HG02610 (cell line): ENCODE measurements around the gene ADGRG3.

Source experiments
- ATAC-seq: cut with Tn5 transposase; IDR thresholded peaks from one replicate; pipeline ENCODE4 v1.9.1; 2021; ENCODE audit warnings: mild to moderate bottlenecking, moderate library complexity; ENCODE audit not compliant: unreplicated experiment

ADGRG3 gene

DNA sequence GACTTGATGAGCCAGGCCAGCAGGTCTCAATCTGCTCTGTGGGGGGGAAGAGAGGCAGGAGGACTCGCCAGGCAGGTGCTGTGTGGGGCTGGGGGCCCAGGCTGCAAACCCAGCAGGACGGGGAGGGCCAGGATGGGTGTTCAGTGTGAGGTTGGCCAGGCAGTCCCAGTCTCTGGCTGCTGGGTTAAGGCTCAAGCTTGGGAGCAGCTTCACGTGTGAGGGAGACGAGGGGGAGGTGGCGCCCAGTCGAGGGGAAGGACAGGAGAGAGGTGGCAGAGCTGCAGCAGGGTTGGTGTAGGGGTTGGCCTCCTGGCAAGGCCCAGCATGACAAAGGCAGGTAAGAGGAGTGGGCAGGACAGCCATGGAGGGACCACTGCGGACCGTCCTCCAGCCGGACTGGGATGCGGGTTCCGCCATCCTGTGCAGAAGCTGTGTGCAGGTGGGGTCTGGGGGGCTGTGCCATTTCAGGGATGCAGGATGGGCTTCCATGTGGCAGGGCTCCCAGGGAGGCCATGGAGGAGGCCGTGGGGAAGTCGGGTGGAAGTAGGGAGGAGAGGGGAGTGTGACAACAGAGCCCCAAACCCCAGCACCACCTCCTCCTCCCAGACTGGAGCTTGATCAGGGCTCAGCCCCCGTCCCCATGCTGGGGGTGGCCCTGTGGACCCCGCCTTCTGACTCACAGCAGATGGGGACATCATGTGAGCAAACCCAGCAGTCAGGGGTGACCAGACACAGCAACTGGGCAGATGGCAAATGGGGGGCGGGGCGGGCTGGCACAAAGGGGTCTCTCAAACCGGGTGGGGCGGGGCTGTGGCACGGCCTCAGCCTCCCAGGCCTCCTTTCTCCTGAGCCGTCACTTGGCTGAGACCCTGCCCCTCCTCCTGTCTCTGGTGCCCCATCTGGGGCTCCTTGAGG, 36.9 kb upstream of the ADGRG3 start:
- no peak for ATAC-seq

DNA sequence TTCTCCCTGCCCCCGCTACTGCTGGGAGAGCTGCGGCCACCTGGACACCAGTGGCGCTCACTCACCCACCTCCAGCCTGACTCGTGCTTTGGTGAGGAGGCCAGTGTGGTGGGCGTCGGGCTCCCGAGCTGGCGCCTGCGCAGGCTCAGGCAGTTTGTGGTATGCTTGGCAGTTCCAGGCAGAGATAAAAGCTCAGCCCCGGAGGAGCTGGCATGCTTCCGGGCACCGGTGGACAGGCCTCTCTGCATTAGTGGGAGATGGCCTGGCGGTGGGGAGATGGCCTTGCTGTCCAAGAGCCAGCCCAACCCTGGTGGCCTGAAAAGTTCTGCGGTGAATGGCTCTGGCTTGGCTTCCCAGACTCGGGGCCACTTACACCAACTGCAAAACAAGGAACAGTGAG, 35.5 kb upstream of the ADGRG3 start:
- ATAC-seq, result no peak

DNA sequence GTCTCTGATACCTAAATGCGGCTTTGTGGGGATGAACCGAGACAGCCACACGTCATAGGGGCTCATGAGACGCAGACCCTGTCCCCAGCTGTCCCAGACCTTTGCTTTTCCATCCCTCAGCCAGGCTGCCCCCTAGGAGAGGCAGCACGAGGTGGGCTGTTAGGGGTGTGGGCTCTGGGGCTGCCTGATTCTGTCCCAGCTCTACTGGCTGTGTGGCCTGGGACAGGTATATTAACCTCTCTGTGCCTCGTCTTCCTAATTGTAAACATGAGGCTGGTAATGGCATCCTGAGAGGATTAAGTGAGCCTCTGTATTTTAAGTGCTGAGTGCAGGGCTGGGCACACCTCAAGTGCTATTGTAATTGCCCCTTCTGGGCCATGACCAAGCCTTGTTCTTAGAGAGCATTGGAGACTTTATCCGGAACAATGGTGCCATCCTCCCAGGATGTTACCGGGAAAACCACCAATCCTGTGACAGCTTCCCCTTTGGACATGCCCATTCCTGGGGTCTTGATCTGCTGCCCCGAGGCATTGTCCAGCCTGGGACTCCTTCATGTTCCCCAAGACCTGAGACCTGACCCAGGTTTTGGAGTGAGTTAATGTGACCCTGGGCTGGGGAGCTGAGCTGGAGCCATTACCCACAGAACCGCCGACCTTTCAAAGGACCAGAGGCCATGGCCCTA, 34.6 kb upstream of the ADGRG3 start:
- no peak for ATAC-seq

DNA sequence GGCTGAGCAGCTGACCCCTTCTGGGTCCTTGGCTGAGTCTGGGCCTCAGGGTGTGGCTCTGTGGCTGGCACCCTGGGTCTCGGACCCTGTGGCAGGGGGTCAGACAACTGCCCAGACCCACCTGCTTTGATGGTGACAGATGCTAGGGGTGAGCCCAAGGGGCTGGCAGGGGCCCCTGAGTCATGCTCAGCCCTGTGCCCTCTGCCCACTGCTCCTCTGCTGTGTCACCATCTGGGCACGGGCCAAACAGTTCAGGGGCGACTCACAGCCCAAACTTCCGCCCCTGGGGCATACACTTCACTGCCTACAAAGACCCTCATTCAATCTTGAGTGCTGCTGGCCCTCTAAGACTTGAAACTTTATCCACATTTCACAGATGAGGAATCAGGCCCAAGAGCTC, 33.9 kb upstream of the ADGRG3 start:
- ATAC-seq, result no peak

DNA sequence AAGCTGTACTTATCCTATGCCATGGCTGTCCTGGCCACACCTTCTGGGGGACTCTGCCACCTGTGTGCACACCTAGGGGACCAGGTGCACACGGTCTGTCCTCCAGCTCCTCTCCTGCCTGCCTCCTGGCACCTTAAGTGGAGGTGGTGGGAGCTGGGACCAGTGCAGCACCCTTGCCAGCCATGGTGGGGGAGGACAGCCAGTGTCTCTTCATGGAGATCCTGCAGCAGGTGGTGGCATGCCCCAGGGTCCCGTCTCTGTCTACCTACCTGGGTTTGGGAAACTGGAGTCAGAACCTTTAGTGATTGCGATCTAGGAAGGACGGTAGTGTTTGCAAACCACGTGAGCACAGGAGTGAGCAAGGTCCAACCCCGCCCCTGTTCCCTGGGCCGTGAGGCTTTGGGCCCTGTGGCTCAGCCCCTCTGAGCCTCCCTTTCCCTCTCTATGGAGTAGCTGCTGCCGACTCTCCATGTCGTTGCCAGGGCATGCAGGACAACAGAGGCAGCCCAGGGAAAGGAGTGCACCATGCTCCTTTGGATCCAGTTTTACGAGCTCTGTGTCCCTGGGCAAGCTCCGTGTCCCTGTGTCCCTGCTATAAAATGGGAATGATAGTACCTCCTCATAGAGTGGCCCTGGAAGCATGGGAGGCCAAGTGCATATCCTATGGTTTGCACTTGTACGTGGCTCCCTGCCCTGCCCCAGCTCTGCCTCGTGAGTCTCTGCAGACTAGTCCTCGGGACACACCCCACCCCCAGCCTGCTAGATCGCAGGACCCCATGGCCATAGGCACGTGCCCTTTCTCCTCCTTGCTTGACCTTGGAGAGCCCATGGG, 32.6 kb upstream of the ADGRG3 start:
- ATAC-seq, result no peak

DNA sequence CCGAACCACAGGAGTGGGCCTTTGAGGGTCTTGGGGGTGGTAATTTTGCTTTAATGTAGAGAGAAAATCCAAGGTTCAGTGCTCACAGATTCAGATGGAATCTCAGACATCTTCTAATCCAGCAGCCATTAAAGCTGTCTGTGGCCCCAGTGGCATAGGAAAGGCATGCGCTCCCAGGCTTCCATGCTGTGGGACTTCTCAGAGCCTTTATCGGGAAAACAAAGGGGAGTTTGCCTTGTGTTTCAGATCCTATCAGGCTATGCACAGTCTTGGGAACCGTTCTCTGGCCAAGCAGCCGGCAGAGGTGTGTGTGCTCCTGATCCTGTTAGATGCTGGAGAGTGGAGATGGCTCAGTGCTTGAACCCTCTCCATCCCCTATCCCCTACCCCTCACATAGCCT, 31.9 kb upstream of the ADGRG3 start:
- ATAC-seq, result no peak

DNA sequence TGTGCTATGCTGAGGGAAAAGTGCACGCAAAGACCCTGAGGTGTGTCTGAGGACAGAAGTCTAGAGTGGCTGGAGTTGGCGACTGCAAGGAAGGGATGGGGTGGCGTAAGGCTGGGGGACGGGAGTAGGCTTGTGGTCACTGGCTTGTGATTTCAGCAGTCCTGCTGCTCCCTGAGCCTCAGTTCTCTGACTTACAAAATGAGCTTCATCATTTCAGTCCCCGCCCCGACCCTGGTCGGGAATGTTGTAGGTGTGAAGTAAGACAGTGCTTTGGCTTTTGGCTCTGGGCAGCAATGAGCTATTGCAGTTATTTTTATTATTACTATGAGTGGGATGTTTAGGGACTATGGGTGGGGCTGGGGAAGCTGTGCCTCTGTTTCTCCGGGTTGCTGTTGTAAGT, 31.1 kb upstream of the ADGRG3 start:
- ATAC-seq, result no peak

DNA sequence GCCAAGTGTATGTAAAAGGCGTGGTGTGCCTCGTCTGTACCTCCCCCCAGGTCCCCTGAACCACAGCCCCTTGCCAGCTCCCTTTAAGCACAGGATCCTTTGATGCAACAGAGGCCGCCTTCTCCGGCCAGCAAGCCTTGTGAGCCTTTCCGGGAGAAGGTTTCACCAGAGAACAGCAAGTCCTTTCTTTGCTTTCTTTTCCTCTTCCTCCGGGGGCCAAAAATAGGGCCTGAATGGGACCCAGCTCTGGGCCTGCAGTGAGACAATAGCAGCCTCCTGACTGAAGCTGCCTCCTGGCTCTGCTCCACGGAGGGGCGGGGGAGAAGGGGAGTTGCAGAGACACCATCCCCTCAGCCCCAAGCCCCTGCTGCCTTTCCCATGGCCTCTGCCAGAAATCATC, 30.7 kb upstream of the ADGRG3 start:
- no peak for ATAC-seq

DNA sequence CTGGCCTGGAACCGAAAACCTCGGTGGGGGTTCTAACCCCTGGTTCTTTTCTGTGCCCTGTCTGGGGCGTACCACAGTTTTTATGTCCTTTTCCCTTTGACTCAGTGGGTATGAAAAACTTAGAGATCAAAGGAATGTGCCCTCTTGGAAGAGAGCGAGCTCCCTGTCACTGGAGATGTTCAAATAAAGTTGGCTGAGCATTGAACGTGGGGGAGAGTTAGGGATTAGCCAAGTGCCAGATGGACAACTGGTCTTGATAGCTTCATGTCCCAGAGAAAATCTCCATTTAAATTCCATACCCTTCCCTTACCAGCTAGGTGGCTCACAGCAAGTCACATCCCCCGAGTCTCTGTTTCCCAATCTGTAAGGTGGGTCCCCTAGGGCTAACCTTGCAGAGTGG, 30.1 kb upstream of the ADGRG3 start:
- no peak for ATAC-seq

DNA sequence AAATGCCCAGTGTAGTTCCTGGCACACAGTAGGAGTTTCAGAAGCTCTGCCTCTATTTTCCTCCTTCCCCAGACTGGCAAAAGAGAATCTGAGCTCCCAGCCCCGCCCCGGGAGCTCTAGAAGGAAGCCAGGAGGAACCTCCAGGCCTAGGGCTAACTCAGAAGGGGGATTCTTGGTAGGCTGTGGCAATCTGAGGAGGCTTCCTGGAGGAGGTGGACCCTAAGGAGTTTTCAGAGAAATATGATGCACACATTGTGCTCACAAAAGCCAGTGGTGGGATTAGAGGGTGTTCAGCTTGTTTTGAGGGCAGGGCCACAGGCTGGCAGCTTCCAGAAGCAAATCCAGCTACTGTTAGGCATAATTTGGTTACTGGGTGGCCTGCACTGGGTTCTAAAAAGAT, 29.7 kb upstream of the ADGRG3 start:
- no peak for ATAC-seq

DNA sequence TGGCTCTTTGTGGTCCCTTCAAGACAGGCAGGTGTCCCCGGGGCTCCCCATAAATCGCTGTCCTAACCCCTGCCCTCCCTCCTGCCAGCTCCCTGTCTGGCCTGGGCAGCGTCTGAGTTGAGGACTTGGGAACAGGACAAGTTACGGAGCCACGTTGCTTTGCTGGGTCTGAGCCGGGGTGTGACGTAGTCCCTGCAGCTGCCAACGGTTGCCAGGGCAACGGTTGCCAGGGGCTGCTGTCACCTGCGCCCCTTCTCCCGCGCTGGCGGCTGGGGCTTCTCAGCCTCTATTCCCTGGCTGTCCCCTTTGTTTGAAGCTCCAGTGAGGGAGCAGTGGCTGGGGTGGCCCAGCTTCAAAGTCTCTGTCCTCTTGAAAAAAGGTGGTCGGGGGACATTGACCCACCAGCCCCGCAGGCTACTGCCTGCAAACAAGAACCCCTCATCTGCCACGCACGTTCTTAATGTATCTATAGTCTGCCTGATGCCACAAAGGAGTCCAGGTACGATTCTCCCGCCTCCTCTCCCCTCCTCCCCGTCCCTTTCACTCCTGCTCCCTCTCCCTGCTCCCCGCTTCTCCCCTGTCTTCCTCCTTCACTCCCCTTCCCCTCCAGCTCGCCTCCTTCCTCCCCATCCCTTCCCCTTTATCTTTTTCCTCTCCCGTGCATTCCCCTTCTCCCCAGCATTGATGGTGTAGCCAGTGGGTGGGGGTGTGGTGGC, 28.8 kb upstream of the ADGRG3 start:
- no peak for ATAC-seq

DNA sequence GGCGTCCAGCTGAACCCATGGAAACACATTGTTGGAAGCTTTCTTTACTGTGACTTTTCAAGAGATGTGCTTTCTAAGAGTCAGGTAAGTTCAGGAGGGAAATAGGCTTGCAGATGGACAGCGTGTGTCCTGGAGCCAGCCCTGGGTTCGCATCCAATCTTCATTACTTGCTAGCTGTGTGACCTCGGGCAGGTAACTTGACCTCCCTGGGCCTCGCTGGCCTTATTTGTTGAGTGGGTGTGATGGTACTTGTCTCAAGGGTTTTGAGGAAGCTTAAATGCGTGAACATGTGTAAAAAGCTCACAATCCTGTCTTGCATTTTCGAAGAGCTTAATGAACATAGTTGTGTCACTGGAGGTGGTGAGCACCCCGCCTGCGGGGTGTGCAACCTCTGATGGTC, 27.9 kb upstream of the ADGRG3 start:
- ATAC-seq, result no peak

DNA sequence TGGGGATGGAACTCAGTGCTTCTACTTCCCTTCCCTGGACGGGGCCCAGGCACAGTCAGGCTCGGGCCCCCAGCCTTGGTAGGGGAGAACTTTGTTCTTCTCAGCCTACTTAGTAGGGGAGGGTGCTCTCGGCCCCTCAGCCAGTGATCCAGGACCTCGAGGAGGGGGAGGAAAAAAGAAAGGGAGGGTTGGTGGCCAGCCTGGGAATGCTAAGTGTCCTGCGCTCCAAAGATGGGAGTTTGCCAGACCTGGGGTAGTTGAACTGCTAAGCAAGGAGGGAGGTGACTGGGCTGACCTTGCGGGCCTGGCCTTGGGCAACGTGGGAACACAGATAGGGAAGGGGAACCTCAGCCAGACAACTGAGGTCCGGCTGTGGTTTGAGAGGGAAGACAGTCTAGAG, 27.5 kb upstream of the ADGRG3 start:
- no peak for ATAC-seq

DNA sequence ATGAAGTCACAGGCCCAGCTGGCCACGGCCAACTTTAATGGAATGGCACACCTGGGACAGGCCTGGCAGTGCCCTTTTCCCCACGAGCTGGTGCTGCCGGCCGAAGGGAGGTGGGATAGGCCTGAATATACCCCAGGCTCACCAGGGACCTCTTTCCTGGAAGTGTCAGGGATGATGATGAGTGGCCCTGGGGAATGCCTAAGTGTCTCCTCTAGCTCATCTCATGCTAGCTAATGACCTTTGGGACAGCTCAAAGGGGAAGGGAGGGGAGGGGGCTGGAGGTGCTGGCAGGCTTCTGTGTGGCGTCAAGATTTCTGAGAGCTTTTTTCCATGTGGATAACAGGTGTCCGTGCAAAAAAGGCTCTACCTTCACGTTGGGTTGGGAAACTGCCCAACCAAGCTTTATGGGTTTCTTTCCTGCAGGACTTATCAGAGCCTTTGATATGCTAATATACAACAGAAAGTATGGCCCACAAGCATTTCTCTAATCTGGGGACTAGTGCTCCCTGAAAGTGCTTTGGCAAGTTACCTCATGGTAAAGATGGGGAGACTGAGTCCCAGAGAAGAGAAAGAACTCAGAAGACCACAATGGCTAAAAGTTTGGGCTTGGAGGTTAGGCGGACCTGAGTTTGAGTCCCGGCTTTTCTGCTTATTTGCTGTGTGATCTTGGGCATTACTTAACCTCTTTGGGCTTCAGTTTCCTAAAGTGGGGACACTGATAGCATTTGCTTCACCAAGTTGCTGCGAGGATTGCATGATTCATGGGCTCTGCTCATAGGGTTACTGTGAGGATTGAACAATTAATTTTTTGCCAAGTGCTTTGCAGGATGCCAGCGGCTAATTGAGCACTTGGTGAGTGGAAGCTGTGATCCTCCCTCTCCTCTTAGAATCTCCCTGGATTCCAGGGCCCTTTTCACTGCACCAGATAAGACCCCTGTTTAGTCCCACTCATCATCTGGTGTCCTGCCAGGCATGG, 25.7 kb upstream of the ADGRG3 start:
- ATAC-seq, result no peak

DNA sequence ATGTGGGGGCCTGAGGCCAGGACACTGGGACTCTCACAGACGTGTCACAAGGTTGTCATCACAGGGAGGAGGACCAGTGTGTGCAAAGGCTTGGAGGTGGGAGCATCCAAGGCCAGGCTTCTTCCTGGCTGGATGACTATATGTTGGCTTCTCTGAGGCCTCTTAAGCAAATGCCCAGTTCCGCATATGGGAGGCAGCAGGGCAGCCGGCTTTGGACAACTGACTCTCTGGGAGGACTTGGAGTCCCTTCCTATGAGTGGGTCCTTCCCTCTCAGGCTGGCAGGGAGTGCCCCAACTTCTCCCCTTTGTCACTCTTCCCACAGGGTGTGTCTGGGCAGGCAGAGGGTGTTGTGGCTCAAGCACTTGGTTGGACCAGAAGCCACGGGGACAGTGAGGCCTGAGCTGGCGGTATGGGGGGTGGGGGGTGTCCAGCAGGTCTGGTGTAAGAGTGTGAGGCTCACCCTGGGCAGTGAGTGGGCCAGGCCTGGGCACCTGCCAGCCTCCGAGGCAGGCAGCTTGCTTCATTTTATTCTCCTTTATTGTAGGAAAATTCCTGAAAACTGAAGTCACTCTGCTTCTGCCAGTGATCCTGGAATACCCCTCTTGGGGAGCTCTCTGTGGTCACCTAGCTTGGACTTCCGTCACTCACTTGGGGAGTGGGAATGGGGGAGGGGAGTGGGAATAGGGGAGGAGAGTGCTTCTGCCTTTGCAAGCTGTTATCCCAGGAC, 24.8 kb upstream of the ADGRG3 start:
- ATAC-seq, result no peak

DNA sequence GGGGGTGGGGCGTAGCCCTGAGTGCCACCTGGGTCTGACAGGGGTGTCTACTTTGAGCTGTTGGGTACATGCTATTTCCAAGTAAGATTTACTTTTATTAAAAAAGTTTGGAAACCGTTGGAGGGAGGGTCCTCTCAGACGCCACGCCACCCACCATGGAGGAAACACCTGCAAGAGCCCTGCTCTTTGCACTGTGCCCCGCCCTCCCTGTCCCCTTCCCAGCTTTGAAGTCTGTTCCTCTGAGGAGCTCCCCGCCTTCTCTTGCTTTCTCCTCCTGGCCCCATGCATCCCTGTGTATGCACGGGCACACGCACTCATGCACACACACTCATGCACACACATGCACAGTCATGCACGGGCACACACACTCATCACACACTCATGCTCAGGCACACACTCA, 24.2 kb upstream of the ADGRG3 start:
- ATAC-seq, result no peak

DNA sequence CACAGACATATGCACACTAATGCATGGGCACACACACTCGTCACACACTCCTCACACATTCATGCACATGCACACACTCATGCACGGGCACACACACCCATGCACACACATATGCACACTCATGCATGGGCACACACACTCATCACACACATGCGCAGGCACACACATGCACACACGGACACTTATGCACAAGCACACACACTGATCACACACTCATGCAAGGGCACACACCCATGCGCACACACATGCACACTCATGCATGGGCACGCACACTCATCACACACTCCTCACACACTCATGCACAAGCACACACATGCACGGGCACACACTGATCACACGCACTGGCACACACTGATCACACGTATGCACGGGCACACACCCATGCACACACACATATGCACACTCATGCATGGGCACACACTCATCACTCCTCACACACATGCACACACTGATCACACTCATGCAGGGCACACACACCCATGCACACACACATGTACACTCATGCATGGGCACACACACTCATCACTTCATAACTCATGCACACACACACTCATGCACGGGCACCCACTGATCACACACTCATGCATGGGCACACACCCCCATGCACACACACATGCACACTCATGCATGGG, 23.6 kb upstream of the ADGRG3 start:
- no peak for ATAC-seq

DNA sequence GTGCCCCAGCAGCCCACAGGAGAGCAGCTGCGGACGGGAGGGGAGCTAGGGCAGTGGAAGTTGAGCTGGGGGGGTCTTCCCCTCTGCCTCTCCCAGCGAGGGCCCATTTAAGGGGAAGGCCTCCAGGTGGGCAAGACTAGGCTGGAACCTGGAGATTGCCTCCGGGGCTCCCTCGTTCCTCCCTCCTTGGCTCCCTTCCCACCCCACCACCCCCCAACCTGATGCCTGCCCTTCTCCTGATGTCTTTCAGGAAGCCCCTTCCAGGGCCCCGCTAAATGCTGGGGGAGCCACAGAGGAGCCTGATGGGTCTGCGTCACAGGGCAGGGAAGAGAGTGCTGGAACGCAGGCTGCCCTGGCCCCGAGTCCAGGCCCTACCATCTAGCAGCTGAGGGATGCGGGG, 22.9 kb upstream of the ADGRG3 start:
- ATAC-seq, result no peak
